OCI-LY1 (cell line): ENCODE results near the gene CYSLTR1.

Experiments
- CTCF ChIP-seq: fragments of 200-600 bp; sonication (generic), shearing (Covaris generic); IDR thresholded peaks from 2 replicates; pipeline ENCODE4 v1.5.1; 2017; ENCODE audit warnings: mild to moderate bottlenecking, antibody characterized with exemption, low read length, moderate library complexity, mixed read lengths
- EZH2 ChIP-seq: fragments of 200-600 bp; sonication (generic), shearing (Covaris generic); IDR thresholded peaks from 2 replicates; pipeline ENCODE4 v1.8.0; 2017; ENCODE audit warnings: borderline replicate concordance, mixed run types, mild to moderate bottlenecking, antibody characterized with exemption, low read length, moderate library complexity, mixed read lengths

DNA sequence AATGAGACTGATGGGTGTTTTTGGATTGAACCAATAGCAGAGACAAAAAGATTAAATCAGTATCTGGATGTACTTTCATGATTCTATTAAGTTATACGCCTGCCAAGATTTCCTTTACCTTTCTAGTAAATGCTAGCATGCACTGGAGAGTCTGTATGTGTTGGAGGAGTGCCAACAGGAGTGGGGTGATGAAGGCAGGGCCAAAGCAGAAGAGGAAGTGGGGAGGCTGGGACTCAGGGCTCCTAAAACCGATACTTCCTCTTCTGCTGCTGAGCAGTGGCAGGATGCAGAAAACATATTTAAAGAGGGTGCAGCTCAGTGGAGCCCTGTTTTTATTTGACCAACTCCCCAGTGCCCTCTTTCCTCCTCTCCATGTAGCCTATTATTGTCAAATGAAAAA lies 5.6 kb downstream of the CYSLTR1 start:
- TF ChIP-seq CTCF, result no peak
- no peak for TF ChIP-seq EZH2
